ENCODE results near the gene NCF4.

DNA sequence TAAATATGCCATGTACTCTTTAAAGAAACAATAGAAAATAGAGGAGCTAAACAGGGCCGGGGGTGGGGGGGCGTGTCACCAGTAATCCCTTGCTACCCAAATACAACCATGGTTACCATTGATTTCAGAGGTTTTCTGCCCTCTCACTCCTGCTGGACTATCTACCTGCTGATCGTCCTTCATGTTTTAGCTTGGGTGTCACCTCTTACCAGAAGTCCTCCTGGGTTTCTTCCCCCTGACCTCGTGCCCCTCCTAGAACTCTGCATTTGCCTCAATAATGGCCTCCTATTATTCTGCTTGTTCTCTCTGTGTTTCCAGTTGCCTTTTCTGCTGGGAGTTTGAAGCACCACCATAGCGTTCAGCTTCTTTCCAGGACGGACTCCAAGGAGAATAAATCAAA is 34.5 kb upstream of the NCF4 start:
- TF ChIP-seq, protein P1, sequence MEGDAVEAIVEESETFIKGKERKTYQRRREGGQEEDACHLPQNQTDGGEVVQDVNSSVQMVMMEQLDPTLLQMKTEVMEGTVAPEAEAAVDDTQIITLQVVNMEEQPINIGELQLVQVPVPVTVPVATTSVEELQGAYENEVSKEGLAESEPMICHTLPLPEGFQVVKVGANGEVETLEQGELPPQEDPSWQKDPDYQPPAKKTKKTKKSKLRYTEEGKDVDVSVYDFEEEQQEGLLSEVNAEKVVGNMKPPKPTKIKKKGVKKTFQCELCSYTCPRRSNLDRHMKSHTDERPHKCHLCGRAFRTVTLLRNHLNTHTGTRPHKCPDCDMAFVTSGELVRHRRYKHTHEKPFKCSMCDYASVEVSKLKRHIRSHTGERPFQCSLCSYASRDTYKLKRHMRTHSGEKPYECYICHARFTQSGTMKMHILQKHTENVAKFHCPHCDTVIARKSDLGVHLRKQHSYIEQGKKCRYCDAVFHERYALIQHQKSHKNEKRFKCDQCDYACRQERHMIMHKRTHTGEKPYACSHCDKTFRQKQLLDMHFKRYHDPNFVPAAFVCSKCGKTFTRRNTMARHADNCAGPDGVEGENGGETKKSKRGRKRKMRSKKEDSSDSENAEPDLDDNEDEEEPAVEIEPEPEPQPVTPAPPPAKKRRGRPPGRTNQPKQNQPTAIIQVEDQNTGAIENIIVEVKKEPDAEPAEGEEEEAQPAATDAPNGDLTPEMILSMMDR (IDR thresholded peaks at IDR 0.05), result no peak
- no peak for TF ChIP-seq POLR2A (IDR thresholded peaks at IDR 0.05)
